Activated T-helper 1 cell treated with anti-CD3 and anti-CD28 coated beads, Interleukin-12 subunit alpha, Interleukin-12 subunit beta, Interleukin-2, Interleukin-4 antibody, amounts not matched to agents 30 ng/mL and 10 ng/mL and 1 ng/mL, durations not matched to agents 14 hours and 24 hours and 36 hours (primary cell): Measurements from ENCODE around the gene UPK3BL1. TPM values are rescaled to one million over a fixed set of nuclear protein-coding genes. Genes with fewer than 3 reads are reported as not detected.
A peak's percentile ranks its signal among the peaks of the same experiment; 100 is the strongest.
"Not testable (repeated sequence)": the region's sequence is repeated elsewhere in the genome, so short reads cannot be mapped to it uniquely, and the experiment has no call there.

ENCODE experiments used
- DNase-seq: peaks from one replicate; pipeline ENCODE4 v3.0.0; 2021; ENCODE audit warnings: low spot score
- H3K27ac Mint-ChIP-seq: one replicate; pipeline ENCODE4 v1.8.0; 2021; ENCODE audit warnings: mild to moderate bottlenecking, mixed read lengths
- H3K27me3 Mint-ChIP-seq: one replicate; pipeline ENCODE4 v1.8.0; 2022; ENCODE audit warnings: mild to moderate bottlenecking, moderate library complexity, mixed read lengths; ENCODE audit not compliant: insufficient read depth
- H3K36me3 Mint-ChIP-seq: one replicate; pipeline ENCODE4 v1.8.0; 2021; ENCODE audit warnings: low read depth, mixed read lengths
- H3K4me1 Mint-ChIP-seq: one replicate; pipeline ENCODE4 v1.8.0; 2021; ENCODE audit warnings: low read depth, mixed read lengths
- H3K4me3 Mint-ChIP-seq: one replicate; pipeline ENCODE4 v1.8.0; 2021; ENCODE audit warnings: mild to moderate bottlenecking, moderate library complexity, mixed read lengths
- H3K9me3 Mint-ChIP-seq: one replicate; pipeline ENCODE4 v1.8.0; 2021; ENCODE audit warnings: mixed read lengths
- intact Hi-C: fragments of 100-400 bp; cut with micrococcal nuclease; formaldehyde crosslinking; loops from one replicate; pipeline ENCODE4 v1.15.1; 2024
- total RNA-seq: library from RNA; stranded (reverse); gene quantifications from 2 replicates; pipeline ENCODE4 v1.2.3, GENCODE V29; 2022

UPK3BL1 gene
- total RNA-seq, 1 donor from 2014 or later: 16.9 TPM

DNA sequence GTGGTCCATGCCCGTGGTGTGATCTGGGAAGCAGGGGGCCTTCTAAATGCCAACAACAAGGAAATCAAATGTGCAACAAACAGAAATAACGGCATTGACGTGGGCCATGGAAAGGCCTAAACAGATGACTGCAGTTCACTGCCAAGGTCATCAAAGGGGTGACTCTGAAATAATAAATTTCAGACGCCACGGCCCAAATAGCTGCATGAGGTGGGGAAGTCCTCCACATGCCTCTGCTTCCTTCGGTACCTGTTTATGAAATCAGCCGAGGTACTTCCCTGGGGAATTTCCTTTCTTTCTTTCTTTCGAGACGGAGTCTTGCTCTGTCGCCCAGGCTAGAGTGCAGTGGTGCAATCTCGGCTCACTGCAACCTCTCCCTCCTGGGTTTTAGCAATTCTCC lies 22.2 kb upstream of the UPK3BL1 start:
- H3K4me3 Mint-ChIP-seq, intact Hi-C loops, H3K27ac Mint-ChIP-seq, DNase-seq, H3K36me3 Mint-ChIP-seq, H3K27me3 Mint-ChIP-seq, H3K4me1 Mint-ChIP-seq, H3K9me3 Mint-ChIP-seq: not testable (repeated sequence)

- intact Hi-C loops, H3K4me1 Mint-ChIP-seq, DNase-seq, H3K36me3 Mint-ChIP-seq, H3K9me3 Mint-ChIP-seq, H3K4me3 Mint-ChIP-seq, H3K27me3 Mint-ChIP-seq, H3K27ac Mint-ChIP-seq: not testable (repeated sequence)
Observed at GRCh38 chr7:102649924-102650323, 7.3 kb upstream of the UPK3BL1 start, which contains the start of gene SPDYE2B. Gene SPDYE2B, plus strand, starts transcription at chr7:102650319. Its CDS starts 2,030 bp downstream, at chr7:102652349.

- DNase-seq, H3K9me3 Mint-ChIP-seq, H3K27me3 Mint-ChIP-seq, H3K4me1 Mint-ChIP-seq, H3K4me3 Mint-ChIP-seq, H3K27ac Mint-ChIP-seq, intact Hi-C loops, H3K36me3 Mint-ChIP-seq: not testable (repeated sequence)
Observed at GRCh38 chr7:102647813-102648212, 5.2 kb upstream of the UPK3BL1 start.

DNA sequence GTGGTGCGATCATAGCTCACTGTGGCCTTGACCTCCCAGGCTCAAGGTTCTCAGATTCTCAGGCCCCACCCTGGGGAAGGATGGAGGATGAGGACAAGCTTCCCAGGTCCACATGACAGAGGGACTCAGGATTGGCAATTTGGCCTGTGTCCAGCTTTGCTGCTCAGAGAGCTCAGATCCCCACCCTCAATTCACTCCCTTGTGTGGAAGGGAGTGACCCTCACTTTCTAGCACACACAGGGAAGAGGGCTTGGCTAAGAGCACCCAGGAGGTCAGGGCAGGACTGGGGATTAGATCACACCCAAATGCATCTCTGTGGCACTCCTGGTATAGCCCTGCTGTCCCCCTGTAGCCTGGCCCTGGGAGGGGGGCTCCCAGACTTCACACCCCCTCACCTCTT lies 813 bp upstream of the UPK3BL1 start:
- DNase-seq, intact Hi-C loops, H3K4me1 Mint-ChIP-seq, H3K36me3 Mint-ChIP-seq, H3K9me3 Mint-ChIP-seq, H3K4me3 Mint-ChIP-seq, H3K27ac Mint-ChIP-seq, H3K27me3 Mint-ChIP-seq: not testable (repeated sequence)

DNA sequence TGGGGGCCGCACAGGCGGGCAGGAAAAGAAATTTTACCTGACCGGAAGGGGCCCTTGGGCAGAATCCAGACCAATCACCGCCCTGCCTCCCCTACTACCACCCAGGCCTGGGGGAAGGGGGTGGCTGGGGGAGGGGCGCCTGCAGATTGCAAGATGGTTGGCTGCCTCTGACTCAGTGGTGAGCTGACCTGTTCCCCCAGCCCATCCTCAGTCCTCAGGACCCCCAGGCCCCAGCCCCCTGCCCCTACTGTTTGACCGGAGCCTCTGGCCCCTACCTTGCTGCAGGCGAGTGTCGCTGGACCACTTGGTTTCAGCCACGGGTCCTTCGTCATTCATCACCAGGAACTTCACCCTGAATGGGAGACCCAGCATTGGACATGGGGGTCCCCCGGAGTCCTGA lies 3.7 kb downstream of the UPK3BL1 start:
- intact Hi-C loops, H3K4me3 Mint-ChIP-seq, DNase-seq, H3K27ac Mint-ChIP-seq, H3K9me3 Mint-ChIP-seq, H3K4me1 Mint-ChIP-seq, H3K27me3 Mint-ChIP-seq, H3K36me3 Mint-ChIP-seq: not testable (repeated sequence)

DNA sequence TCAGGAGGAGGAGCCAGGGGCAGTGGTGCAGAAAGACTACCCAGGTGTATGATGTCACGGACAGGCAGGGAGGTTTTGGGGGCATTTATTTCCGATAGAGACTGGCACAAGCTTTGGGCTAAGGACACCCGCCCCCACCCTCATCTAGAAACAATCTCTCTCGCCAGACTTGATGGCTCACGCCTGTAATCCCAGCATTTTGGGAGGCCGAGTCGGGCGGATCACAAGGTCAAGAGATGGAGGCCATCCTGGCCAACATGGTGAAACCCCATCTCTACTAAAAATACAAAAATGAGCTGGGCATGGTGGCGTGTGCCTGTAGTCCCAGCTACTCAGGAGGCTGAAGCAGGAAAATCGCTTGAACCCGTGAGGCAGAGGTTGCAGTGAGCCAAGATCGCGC lies 5.6 kb downstream of the UPK3BL1 start:
- H3K4me1 Mint-ChIP-seq, H3K4me3 Mint-ChIP-seq, H3K27ac Mint-ChIP-seq, DNase-seq, intact Hi-C loops, H3K27me3 Mint-ChIP-seq, H3K9me3 Mint-ChIP-seq, H3K36me3 Mint-ChIP-seq: not testable (repeated sequence)

- H3K27me3 Mint-ChIP-seq, H3K4me3 Mint-ChIP-seq, intact Hi-C loops, DNase-seq, H3K36me3 Mint-ChIP-seq, H3K27ac Mint-ChIP-seq, H3K4me1 Mint-ChIP-seq, H3K9me3 Mint-ChIP-seq: not testable (repeated sequence)
Observed at GRCh38 chr7:102635354-102635753, 7.2 kb downstream of the UPK3BL1 start.

DNA sequence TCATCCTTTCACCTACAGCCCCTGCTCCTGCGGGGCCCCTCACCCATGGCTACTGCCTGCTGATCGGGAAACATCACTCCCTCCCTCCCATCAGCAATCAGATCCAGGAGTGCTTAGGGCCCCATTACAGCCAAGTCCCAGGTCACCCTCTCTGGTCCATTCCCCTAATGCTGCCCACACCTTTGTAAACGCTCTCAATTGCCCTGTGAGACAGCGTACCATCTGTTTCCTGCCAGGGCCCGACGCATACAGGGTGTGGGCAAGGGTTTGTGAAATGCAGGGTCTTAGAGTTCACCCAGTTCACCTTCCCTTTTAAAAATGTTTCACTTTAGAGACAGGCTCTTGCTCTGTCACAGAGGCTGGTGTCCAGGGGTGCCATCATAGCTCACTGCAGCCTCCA lies 8.3 kb downstream of the UPK3BL1 start:
- H3K9me3 Mint-ChIP-seq, H3K27ac Mint-ChIP-seq, intact Hi-C loops, H3K4me1 Mint-ChIP-seq, H3K4me3 Mint-ChIP-seq, DNase-seq, H3K27me3 Mint-ChIP-seq, H3K36me3 Mint-ChIP-seq: not testable (repeated sequence)

DNA sequence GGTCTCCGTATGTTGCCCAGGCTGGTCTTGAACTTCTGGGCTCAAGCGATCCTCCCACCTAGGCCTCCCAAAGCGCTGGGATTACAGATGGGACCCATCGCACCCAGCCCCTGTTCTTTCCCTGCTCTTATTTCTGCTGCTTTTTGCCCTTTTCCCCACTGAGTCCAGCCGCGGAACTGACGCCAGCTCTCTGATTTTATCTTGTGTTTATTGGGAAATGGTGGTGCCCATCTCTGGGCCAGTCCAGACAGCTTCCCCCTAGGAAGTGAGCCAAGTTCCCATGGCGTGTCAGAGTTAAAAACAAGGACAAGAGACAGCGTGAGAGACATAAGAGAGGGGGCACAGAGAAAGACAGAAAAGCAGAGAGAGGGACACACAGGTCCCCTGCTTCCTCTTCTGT lies 12.0 kb downstream of the UPK3BL1 start:
- DNase-seq, H3K27ac Mint-ChIP-seq, H3K4me3 Mint-ChIP-seq, intact Hi-C loops, H3K4me1 Mint-ChIP-seq, H3K9me3 Mint-ChIP-seq, H3K36me3 Mint-ChIP-seq, H3K27me3 Mint-ChIP-seq: not testable (repeated sequence)

DNA sequence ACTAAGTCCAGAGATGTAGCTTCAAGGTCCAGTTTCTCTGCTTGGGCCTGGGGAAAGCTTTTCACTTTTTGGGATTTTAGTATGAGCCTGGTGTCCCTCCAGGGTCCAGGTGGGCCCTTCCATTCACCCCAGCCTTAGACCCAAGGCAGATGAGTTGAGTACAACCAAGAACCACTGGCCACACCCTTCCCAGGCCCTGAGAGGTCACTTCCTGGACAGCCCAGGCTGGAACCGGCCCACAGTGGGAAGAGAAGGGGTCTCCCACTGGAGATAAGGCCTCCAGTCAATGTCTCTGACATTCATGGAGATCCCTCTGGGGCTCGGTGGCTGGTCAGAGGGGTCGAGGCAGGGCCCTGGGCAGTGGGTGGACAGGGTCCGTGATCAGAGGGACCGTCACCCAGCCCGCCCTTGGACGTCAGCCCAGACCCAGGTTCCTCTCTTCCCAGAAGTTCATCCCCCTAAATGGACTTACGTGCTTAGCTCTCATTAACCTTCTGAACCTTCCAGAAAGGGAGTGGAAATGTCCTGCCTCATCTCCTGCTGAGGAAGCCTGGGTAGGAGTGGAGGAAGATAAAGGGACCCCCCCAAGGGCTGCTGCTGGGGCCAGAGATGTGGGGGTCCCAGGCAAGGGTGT lies 15.2 kb downstream of the UPK3BL1 start:
- DNase-seq, H3K9me3 Mint-ChIP-seq, H3K36me3 Mint-ChIP-seq, H3K4me3 Mint-ChIP-seq, H3K4me1 Mint-ChIP-seq, intact Hi-C loops, H3K27ac Mint-ChIP-seq, H3K27me3 Mint-ChIP-seq: not testable (repeated sequence)

GRCh38 chr7:102618122-102618521 lies 24.5 kb downstream of the UPK3BL1 start:
- intact Hi-C loops, H3K36me3 Mint-ChIP-seq, H3K4me1 Mint-ChIP-seq, H3K27ac Mint-ChIP-seq, DNase-seq, H3K27me3 Mint-ChIP-seq, H3K4me3 Mint-ChIP-seq, H3K9me3 Mint-ChIP-seq: not testable (repeated sequence)

GRCh38 chr7:102616507-102617125 lies 26.0 kb downstream of the UPK3BL1 start, which contains the start of gene RASA4:
Gene RASA4, minus strand, starts transcription at chr7:102616756. Its CDS starts 67 bp downstream, at chr7:102616689.
- DNase-seq: peak; percentile 37
- intact Hi-C loops, H3K27ac Mint-ChIP-seq, H3K36me3 Mint-ChIP-seq, H3K9me3 Mint-ChIP-seq, H3K27me3 Mint-ChIP-seq, H3K4me1 Mint-ChIP-seq: not testable (repeated sequence)
- peak within 1 kb of the TSS; percentile 30 for H3K4me3 Mint-ChIP-seq

GRCh38 chr7:102615930-102616329 lies 26.7 kb downstream of the UPK3BL1 start:
- H3K4me3 Mint-ChIP-seq, H3K27ac Mint-ChIP-seq, H3K27me3 Mint-ChIP-seq, H3K4me1 Mint-ChIP-seq, intact Hi-C loops, H3K9me3 Mint-ChIP-seq, H3K36me3 Mint-ChIP-seq, DNase-seq: not testable (repeated sequence)

DNA sequence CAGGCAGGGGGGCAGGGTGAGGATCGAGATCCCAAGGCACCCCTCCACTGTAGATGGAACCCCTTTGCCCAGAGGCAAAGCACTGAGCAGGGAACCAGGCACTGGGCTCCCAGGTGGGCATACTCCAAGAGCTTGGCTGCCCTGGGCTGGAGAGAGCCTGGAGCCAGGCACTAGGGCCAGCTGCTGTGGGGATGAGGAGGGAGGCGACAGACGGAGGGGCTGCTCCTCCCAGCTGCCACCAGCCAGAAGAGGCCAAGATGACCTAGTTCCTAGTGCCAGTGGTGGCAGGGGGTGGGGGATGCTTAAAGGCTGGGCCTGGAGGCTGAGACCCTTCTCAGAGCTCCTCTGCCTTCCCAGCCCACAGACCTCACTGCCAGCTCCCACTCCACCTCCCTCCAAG lies 27.7 kb downstream of the UPK3BL1 start:
- H3K9me3 Mint-ChIP-seq, H3K4me1 Mint-ChIP-seq, H3K36me3 Mint-ChIP-seq, H3K27me3 Mint-ChIP-seq, intact Hi-C loops, H3K27ac Mint-ChIP-seq, H3K4me3 Mint-ChIP-seq, DNase-seq: not testable (repeated sequence)
